Thyroid gland (tissue), 4 donors: ENCODE data around the gene C11orf52.

ENCODE experiments used
- POLR2A ChIP-seq, 2 donors: fragments of 450-650 bp; IDR thresholded peaks; one replicate each; pipeline ENCODE4 v1.6.1; 2017; ENCODE audit warnings: antibody characterized with exemption in 2 of 2, mild to moderate bottlenecking in 2 of 2, moderate library complexity in 1 of 2
- TF ChIP-seq, protein P1 (sequence below), 6 experiments: fragments of 200-600 bp in 3 of 6; fragments of 450-650 bp in 3 of 6; sonication (generic) in 3 of 6; IDR thresholded peaks; one replicate each; pipeline ENCODE4 v1.5.1; 2016 to 2019; ENCODE audit warnings: antibody characterized with exemption in 6 of 6, mild to moderate bottlenecking in 2 of 6, inconsistent platforms in 1 of 6, moderate library complexity in 1 of 6

- TF ChIP-seq, protein P1, sequence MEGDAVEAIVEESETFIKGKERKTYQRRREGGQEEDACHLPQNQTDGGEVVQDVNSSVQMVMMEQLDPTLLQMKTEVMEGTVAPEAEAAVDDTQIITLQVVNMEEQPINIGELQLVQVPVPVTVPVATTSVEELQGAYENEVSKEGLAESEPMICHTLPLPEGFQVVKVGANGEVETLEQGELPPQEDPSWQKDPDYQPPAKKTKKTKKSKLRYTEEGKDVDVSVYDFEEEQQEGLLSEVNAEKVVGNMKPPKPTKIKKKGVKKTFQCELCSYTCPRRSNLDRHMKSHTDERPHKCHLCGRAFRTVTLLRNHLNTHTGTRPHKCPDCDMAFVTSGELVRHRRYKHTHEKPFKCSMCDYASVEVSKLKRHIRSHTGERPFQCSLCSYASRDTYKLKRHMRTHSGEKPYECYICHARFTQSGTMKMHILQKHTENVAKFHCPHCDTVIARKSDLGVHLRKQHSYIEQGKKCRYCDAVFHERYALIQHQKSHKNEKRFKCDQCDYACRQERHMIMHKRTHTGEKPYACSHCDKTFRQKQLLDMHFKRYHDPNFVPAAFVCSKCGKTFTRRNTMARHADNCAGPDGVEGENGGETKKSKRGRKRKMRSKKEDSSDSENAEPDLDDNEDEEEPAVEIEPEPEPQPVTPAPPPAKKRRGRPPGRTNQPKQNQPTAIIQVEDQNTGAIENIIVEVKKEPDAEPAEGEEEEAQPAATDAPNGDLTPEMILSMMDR (IDR thresholded peaks at IDR 0.05) = no peak
- TF ChIP-seq POLR2A (IDR thresholded peaks at IDR 0.05) = no peak
Measured at GRCh38 chr11:111923351-111923788, 4.7 kb downstream of the C11orf52 start.
